ENCODE data around the gene DGKH.

DNA sequence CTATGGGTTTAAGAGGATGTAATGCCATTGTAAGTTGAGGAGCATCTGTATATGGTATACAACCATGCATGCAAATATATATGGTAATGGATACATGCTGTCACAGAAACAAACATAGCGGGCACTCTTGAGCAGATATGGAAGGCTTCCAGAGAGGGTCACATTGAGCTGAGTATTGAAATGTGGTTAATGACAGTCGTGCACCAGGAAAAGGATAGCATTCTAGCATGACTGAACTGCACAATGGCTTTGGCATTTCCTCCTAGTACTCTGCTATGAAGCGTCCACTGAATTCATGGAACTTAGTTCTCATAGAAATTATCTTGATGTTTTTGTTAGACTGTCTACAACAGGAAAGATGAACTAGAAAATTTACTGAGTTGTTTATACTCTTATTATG lies 25.2 kb downstream of the DGKH start:
- TF ChIP-seq, protein P1, sequence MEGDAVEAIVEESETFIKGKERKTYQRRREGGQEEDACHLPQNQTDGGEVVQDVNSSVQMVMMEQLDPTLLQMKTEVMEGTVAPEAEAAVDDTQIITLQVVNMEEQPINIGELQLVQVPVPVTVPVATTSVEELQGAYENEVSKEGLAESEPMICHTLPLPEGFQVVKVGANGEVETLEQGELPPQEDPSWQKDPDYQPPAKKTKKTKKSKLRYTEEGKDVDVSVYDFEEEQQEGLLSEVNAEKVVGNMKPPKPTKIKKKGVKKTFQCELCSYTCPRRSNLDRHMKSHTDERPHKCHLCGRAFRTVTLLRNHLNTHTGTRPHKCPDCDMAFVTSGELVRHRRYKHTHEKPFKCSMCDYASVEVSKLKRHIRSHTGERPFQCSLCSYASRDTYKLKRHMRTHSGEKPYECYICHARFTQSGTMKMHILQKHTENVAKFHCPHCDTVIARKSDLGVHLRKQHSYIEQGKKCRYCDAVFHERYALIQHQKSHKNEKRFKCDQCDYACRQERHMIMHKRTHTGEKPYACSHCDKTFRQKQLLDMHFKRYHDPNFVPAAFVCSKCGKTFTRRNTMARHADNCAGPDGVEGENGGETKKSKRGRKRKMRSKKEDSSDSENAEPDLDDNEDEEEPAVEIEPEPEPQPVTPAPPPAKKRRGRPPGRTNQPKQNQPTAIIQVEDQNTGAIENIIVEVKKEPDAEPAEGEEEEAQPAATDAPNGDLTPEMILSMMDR (conservative IDR thresholded peaks at IDR 0.05 in 1 of 2, IDR thresholded peaks at IDR 0.05 in 1 of 2; ENCODE audit: extremely low read depth in 1 of 2, insufficient read depth in 1 of 2, low read depth in 1 of 2, low read length in 2 of 2), result no peak
- no peak for TF ChIP-seq EZH2 (IDR thresholded peaks at IDR 0.05; ENCODE audit: borderline replicate concordance, low read length)
